Measurements from ENCODE around the gene PHF8. TPM values are rescaled to one million over a fixed set of nuclear protein-coding genes. Genes with fewer than 3 reads are reported as not detected.

PHF8 gene
- total RNA-seq = 100 to 1,000 TPM; 162 to 196 TPM
- 90.8 TPM for polyA plus RNA-seq (ENCODE audit: insufficient read depth, low read depth, low replicate concordance)
- long read RNA-seq, donor 1, full-length matches to known transcripts = 2 of 2 reads
- long read RNA-seq, donor 1, partial matches to known transcripts = 0 of 2 reads
- long read RNA-seq, donor 1, other reads (novel, unspliced or antisense) = 0 of 2 reads
- long read RNA-seq, donor 2, partial matches to known transcripts = 0 of 1 reads
- long read RNA-seq, donor 2, other reads (novel, unspliced or antisense) = 0 of 1 reads

DNA sequence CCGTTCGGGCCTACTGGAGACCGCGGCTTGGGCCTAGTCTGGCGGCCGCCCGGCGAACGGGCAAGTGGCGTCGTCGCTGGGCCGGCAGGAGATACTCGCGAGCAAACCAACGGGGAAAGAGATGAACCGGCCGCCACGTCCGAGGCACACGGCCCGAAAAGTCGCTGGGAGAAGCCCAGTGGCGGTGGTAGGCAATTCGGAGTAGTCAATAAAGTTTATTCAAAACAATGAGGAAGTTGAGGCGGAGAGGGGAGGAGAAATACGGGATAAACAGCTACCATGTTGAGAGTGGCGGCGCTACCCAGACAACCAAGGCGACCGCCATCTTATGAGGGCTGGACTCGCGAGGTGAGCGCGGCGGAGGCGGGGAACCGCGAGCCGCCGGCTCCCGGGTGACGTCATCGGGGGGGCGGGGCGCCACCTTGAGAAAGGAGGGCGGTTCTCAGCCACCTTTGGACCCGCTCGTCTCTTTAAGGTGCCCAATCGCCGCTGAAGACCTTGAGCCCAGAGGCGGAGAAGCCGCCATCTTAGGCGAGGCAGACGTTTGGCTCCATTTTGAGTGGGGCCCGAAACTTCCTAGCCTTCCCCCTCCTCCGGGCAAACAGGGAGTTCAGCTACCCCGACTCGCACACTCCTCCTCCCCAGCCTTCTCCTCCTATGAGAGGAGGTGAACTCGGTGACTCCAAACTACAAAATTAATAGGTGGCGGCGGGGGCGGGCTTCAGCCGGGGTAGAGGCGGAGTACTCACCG lies at the start of gene PHF8:
Gene PHF8 (minus strand): TSS at position 348 of the 751 bp plus-strand sequence. CDS start 1,745 bp downstream, outside the sequence.
- intact Hi-C loops (cut with DNase I; ENCODE audit: low total_unique reads) = no loop called here
- H3K27me3 ChIP-seq = no peaks in the 10 kb centered on the region
- WGBS, 2 donors = 0% methylated on average over 19 to 54 of the region's 66 CpGs
- peak within 1 kb of the TSS; percentile 71 to 81 for H3K4me3 ChIP-seq
- no peaks in the 10 kb centered on the region for H3K36me3 ChIP-seq (ENCODE audit: low read depth, missing control alignments)
- no peaks in the 10 kb centered on the region for H3K9me3 ChIP-seq
- no peak for TF ChIP-seq POLR2A (IDR thresholded peaks at IDR 0.05)
- peak; percentile 96 for DNase-seq
- peak within 1 kb of the TSS; percentile 89 to 93 for H3K27ac ChIP-seq
- no peaks in the 10 kb centered on the region for H3K4me1 ChIP-seq

DNA sequence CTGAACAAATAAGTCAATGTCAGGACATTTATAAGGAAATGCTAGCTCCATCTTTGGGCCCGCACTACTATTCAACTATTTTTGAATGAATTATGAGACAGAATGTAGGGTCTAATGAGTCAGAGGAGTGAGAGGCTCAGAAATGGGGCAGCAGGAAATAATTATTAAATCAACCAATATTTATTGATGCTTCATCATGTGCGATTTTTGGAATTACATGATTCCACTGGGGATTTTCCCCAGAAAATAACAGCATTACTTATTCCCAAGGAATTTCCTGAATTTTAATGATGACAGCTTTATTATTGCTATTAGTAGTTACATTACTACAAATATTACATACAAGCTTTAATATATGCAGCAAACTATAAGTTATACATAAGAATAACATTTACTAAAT lies 49.3 kb upstream of the PHF8 start:
- DNase-seq = no peak
- Histone ChIP-seq H3K4me1 (no peaks in the 10 kb centered on the region), H3K27me3 (no peaks in the 10 kb centered on the region), H3K4me3 (no peak overlapping the region), H3K27ac (no peak overlapping the region), H3K9me3 (no peaks in the 10 kb centered on the region), H3K36me3 (ENCODE audit: low read depth, missing control alignments) (no peaks in the 10 kb centered on the region)
- WGBS, 2 donors = 84 to 90% methylated on average over 2 of the region's 2 CpGs
- intact Hi-C loops (cut with DNase I; ENCODE audit: low total_unique reads) = no loop called here
- no peak for TF ChIP-seq POLR2A (IDR thresholded peaks at IDR 0.05)
- TF ChIP-seq, protein P1, sequence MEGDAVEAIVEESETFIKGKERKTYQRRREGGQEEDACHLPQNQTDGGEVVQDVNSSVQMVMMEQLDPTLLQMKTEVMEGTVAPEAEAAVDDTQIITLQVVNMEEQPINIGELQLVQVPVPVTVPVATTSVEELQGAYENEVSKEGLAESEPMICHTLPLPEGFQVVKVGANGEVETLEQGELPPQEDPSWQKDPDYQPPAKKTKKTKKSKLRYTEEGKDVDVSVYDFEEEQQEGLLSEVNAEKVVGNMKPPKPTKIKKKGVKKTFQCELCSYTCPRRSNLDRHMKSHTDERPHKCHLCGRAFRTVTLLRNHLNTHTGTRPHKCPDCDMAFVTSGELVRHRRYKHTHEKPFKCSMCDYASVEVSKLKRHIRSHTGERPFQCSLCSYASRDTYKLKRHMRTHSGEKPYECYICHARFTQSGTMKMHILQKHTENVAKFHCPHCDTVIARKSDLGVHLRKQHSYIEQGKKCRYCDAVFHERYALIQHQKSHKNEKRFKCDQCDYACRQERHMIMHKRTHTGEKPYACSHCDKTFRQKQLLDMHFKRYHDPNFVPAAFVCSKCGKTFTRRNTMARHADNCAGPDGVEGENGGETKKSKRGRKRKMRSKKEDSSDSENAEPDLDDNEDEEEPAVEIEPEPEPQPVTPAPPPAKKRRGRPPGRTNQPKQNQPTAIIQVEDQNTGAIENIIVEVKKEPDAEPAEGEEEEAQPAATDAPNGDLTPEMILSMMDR (IDR thresholded peaks at IDR 0.05) = no peak

DNA sequence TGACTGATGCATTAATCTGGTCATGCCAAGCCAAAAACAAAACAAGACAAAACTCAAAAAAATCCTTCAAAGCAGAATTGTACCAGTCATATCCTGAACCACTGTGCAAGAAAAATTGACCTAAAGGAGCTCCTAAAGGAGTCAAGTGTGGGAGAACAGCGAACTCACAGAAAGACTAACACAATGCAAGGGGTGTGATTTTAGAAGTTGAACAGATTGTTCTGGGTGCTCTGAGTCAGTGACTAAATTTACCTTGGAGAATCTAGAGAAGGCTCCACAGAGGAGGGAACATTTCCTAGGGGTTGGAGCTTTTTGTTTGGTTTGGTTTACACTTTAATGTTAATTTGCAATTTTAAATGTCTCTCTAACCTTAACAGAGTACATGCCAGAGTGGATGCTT lies 48.9 kb upstream of the PHF8 start:
- Histone ChIP-seq H3K36me3 (ENCODE audit: low read depth, missing control alignments) (no peaks in the 10 kb centered on the region), H3K27me3 (no peaks in the 10 kb centered on the region), H3K27ac (no peak overlapping the region), H3K4me1 (no peaks in the 10 kb centered on the region), H3K9me3 (no peaks in the 10 kb centered on the region), H3K4me3 (no peak overlapping the region)
- intact Hi-C loops (cut with DNase I; ENCODE audit: low total_unique reads) = no loop called here
- no peak for DNase-seq
- TF ChIP-seq, protein P1 (IDR thresholded peaks at IDR 0.05) = no peak
- TF ChIP-seq POLR2A (IDR thresholded peaks at IDR 0.05) = no peak
- WGBS, 2 donors = 45 to 67% methylated on average over 1 of the region's 1 CpG

DNA sequence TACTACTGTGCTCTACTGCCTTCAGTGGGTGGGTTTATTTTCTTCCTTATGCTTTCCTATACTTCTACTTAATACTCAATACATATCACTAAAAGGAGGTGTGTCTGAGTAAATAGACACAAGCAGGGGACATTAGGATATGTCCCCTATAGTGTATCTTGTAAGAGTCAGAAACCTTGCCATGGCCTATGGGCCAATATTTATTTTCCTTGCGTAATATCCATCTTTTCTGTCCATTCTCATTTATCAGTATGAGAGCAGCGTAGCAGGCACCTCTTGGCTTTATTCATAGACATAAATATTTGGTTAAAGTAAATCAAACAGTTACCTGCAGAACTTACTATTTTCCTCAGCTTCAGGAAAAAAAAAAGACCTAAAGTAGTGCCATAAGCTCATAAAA lies 46.6 kb upstream of the PHF8 start:
- Histone ChIP-seq H3K4me3 (no peak overlapping the region), H3K4me1 (no peaks in the 10 kb centered on the region), H3K27me3 (no peaks in the 10 kb centered on the region), H3K27ac (no peak overlapping the region), H3K9me3 (no peaks in the 10 kb centered on the region), H3K36me3 (ENCODE audit: low read depth, missing control alignments) (no peaks in the 10 kb centered on the region)
- WGBS, 2 donors = 100% methylated on average over 2 of the region's 2 CpGs
- TF ChIP-seq, protein P1 (IDR thresholded peaks at IDR 0.05) = no peak
- TF ChIP-seq POLR2A (IDR thresholded peaks at IDR 0.05) = no peak
- intact Hi-C loops (cut with DNase I; ENCODE audit: low total_unique reads) = no loop called here
- no peak for DNase-seq

DNA sequence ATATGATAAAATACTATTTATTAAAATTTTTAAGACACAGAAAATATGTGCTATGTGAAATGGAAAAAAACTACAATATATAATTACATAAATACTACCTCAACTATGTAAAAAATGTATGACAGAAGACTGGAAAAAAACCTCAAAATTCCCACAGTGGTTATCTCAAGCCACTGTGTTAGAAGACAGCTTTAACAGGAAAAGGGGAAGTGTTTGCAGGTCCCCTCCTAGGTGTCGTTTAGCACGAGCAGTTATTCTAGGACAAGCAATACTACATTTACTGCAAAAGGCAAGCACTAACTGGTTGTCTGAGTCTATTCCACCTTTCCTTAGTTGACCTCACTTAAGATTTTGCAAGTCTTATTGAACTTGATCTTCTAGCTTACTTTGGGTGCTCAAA lies 44.9 kb upstream of the PHF8 start:
- Histone ChIP-seq H3K27me3 (no peaks in the 10 kb centered on the region), H3K9me3 (no peaks in the 10 kb centered on the region), H3K27ac (no peak overlapping the region), H3K4me1 (no peaks in the 10 kb centered on the region), H3K4me3 (no peak overlapping the region), H3K36me3 (ENCODE audit: low read depth, missing control alignments) (no peaks in the 10 kb centered on the region)
- WGBS, 2 donors = 93 to 97% methylated on average over 2 of the region's 2 CpGs
- intact Hi-C loops (cut with DNase I; ENCODE audit: low total_unique reads) = no loop called here
- DNase-seq = no peak
- no peak for TF ChIP-seq POLR2A (IDR thresholded peaks at IDR 0.05)
- TF ChIP-seq, protein P1 (IDR thresholded peaks at IDR 0.05) = no peak

Data from testis (tissue), 5 donors.